Neural cell (in vitro differentiated cells): Measurements from ENCODE around the gene XPR1.
A peak's percentile ranks its signal among the peaks of the same experiment; 100 is the strongest.

Experiments used
- EP300 ChIP-seq: fragments of 450-650 bp; conservative IDR thresholded peaks from 2 replicates; pipeline ENCODE4 v1.6.1; 2014; ENCODE audit warnings: antibody characterized with exemption, mild to moderate bottlenecking, moderate library complexity; ENCODE audit not compliant: poor library complexity, severe bottlenecking
- EZH2 ChIP-seq: fragments of 200-600, 300-800 bp; shearing (Covaris generic), sonication (generic); IDR thresholded peaks from 2 replicates; pipeline ENCODE4 v1.6.1; 2014; ENCODE audit warnings: antibody characterized with exemption, low read length, borderline replicate concordance, mild to moderate bottlenecking; ENCODE audit not compliant: insufficient read depth, poor library complexity, severe bottlenecking
- MXI1 ChIP-seq: fragments of 450-650 bp; conservative IDR thresholded peaks from 2 replicates; pipeline ENCODE4 v1.6.1; 2014; ENCODE audit warnings: antibody characterized with exemption, mild to moderate bottlenecking; ENCODE audit not compliant: poor library complexity, severe bottlenecking
- POLR2AphosphoS5 ChIP-seq: IDR thresholded peaks from 2 replicates; pipeline ENCODE4 v1.6.1; 2012
- RAD21 ChIP-seq: fragments of 450-650 bp; conservative IDR thresholded peaks from 2 replicates; pipeline ENCODE4 v1.6.1; 2014; ENCODE audit warnings: antibody characterized with exemption, mild to moderate bottlenecking, moderate library complexity
- REST ChIP-seq: IDR thresholded peaks from 2 replicates; pipeline ENCODE4 v1.6.1; 2012; ENCODE audit warnings: borderline replicate concordance
- SMC3 ChIP-seq: fragments of 450-650 bp; conservative IDR thresholded peaks from 2 replicates; pipeline ENCODE4 v1.6.1; 2014; ENCODE audit warnings: antibody characterized with exemption, mild to moderate bottlenecking, moderate library complexity; ENCODE audit not compliant: poor library complexity
- TAF1 ChIP-seq: IDR thresholded peaks from 2 replicates; pipeline ENCODE4 v1.6.1; 2012; ENCODE audit warnings: low read depth
- TF ChIP-seq, protein P1 (sequence below): fragments of 450-650 bp; IDR thresholded peaks from 2 replicates; pipeline ENCODE4 v1.5.1; 2014; ENCODE audit warnings: antibody characterized with exemption, mild to moderate bottlenecking, moderate library complexity; ENCODE audit not compliant: poor library complexity, severe bottlenecking

DNA sequence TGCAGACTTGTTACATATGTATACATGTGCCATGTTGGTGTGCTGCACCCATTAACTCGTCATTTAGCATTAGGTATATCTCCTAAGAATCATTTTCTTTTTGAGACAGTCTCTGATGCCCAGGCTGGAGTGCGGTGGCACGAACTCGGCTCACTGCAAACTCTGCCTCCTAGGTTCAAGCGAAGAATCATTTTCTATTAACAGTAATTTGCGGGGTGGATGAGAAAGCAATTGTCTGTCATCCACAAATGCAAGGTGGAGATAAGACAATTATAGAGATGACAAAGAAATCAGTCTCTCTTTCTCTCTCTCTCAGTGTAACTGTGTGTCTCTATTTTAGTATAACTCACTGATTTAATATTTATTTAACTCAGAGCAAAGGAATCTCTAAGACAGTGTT, 149.9 kb downstream of the XPR1 start:
- no peak for TF ChIP-seq RAD21
- peak; percentile 51 for TF ChIP-seq EP300
- TF ChIP-seq, protein P1, sequence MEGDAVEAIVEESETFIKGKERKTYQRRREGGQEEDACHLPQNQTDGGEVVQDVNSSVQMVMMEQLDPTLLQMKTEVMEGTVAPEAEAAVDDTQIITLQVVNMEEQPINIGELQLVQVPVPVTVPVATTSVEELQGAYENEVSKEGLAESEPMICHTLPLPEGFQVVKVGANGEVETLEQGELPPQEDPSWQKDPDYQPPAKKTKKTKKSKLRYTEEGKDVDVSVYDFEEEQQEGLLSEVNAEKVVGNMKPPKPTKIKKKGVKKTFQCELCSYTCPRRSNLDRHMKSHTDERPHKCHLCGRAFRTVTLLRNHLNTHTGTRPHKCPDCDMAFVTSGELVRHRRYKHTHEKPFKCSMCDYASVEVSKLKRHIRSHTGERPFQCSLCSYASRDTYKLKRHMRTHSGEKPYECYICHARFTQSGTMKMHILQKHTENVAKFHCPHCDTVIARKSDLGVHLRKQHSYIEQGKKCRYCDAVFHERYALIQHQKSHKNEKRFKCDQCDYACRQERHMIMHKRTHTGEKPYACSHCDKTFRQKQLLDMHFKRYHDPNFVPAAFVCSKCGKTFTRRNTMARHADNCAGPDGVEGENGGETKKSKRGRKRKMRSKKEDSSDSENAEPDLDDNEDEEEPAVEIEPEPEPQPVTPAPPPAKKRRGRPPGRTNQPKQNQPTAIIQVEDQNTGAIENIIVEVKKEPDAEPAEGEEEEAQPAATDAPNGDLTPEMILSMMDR = peak; percentile 32
- no peak for TF ChIP-seq TAF1
- TF ChIP-seq REST = peak; percentile 33
- no peak for TF ChIP-seq EZH2
- peak; percentile 52 for TF ChIP-seq POLR2AphosphoS5
- TF ChIP-seq MXI1 = no peak
- TF ChIP-seq SMC3 = no peak
